HG02759 (cell line): ENCODE results near the gene FLNB.

ENCODE experiments used
- ATAC-seq: cut with Tn5 transposase; IDR thresholded peaks from one replicate; pipeline ENCODE4 v1.9.1; 2021; ENCODE audit warnings: mild to moderate bottlenecking, moderate library complexity; ENCODE audit not compliant: unreplicated experiment

The FLNB gene

DNA sequence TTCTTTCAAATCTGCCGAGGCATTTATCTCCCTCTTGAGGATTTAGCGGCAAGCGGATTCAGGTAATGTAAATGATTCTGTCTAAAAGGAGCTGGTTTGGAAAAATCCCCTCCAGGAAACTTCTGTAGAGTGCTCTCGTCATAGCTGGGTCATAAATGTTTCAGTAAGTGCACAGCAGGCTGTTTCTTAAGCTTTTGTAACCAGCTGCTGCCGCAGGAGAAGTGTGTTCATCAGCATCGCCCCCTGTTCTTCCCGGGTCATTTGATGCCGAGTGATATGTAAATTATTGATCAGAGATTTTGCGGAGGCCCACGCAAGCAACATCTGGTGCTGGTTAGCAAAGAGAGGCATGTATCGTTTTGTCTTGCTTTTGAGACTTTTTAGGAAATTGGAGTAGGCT lies 149.5 kb downstream of the FLNB start:
- no peak for ATAC-seq

DNA sequence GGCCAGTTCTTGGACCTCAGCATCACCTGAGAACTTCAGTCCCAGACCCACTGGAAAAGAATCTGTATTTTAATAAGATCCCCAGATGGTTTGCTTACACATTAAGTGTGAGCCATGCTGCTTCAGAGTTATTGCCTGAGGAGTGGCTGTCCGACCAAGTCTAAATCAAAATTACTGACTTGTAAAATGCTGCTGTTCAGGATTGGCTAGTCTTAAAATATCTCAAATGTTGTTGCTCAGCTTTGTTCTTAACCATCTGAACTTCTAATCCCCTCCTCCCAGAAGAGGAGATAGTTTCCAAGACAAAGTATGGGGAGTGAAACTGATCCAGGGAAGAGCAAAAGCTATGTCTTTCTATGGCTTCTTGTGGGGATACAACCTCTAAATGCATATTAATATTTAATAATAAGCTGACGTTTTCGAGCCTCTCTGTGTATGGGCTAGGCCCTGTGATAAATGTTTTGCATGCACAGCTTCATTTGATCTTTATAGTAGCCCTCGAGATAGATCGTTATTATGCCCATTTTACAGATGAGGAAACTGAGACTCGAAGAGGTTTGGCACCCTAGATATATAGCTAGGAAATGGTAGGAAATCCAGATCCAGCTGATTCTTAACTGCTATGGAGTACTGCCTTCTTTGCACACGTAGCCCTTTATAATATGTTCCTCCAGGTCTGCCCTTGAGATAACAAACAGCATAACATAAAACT lies 150.4 kb downstream of the FLNB start:
- no peak for ATAC-seq

DNA sequence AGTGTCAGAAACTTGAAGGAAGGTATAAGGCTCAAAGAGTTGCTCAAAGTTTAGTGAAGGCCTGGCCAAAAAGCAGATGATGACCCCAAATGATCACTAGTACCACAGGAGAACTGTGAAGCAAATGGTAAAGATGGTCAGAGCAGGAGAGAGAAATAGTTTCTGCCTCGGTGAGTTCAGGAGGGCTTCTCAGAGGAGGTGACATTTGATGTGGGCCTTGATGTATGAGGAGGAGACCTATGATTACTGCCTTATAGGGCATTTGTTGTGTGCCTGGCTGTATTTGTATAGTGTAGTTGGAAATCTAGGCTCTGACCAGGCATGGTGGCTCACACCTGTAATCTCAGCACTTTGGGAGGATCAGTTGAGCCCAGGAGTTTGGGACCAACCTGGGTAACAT lies 152.2 kb downstream of the FLNB start:
- no peak for ATAC-seq

DNA sequence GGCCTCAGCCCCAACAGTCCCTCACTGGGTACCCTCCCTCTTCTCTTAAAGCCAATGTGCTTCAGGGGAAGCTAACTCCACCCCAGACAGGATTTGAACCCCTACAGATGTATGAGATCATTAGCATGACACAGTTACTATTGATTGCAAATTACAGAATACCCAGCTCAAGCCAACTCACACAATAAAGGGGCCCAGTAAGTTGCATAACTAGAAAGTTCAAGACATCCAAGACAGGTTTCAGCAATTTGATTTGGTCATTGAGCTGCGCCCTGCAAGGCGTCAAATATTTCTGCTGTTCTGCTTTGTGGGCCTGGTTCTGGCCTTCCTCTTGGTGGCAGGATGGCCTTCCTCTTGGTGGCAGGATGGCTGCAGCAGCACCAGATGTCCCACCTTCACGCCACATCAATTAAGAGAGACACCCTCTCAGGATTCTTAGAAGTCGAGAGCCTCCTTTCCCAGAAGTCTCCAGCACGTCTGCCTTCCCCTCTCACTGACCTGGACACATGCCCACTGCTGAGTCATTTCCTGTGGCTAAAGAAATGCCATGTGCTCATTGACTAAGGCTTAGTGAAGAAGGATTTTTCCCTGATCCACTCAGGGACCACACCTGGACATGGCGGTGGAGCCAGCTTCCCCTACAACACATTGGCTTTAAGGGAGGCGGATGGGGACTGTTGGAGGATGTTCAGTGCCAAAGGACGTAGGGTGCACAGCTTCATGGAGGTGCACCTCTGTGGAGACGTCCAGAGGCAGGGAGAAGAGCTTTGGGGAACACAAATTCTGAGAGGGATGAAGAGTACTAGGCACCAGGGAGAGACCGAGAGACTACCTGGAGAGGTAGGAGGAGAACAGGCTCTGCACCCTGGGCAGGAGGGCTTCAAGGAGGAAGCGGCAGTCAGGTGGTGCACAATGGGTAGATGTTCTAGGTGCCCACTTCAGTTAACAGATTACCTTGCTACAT lies 153.5 kb downstream of the FLNB start:
- no peak for ATAC-seq

DNA sequence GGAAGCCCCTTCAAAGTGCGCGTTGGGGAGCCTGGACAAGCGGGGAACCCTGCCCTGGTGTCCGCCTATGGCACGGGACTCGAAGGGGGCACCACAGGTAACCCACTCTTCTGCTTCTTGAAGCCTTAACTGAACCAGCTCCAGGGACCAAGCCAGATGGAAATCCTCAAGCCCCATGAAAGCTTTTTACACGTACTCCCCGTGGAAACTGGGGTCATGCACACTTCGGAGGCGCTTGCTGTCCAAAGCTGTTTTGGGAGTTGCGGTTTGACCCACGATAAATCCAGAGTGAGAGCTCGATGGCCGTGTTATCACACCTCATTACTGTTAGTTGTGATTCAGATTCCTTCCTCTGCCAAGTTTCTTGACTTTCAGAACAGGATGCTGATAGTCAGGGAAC lies 155.0 kb downstream of the FLNB start:
- no peak for ATAC-seq

DNA sequence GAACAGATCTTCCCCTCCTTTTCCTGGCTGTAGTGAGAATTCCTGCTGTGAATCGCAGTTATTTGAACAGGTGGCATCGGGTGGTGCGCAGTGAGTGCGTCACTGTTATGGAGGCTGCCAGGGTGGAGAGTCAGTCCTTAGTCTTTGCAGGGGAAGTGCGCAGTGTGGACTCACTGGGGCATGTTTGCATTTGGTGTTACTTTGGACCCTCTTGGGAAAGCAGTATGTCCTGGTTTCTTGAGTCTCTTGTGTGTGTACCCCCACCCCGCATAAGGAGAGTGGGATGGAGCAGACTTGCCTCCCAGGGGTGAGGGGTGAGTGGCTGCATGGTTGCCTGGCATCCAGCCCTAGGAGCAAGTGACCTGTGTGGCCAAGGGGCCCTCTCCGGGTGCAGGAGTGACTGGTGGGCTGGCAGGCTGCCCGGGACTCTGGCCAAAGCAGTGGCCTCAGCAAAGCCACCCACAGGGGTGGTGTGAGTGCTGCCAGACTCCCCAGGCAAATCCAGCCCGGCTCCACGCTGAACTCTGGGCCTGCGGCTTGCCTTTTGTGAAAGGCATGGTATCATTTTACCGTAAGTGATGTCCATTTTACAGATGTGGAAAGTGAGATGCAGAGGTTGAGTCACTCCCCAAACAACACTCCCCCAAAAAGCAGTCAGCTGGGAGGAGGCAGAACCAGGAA lies 156.1 kb downstream of the FLNB start:
- no peak for ATAC-seq

DNA sequence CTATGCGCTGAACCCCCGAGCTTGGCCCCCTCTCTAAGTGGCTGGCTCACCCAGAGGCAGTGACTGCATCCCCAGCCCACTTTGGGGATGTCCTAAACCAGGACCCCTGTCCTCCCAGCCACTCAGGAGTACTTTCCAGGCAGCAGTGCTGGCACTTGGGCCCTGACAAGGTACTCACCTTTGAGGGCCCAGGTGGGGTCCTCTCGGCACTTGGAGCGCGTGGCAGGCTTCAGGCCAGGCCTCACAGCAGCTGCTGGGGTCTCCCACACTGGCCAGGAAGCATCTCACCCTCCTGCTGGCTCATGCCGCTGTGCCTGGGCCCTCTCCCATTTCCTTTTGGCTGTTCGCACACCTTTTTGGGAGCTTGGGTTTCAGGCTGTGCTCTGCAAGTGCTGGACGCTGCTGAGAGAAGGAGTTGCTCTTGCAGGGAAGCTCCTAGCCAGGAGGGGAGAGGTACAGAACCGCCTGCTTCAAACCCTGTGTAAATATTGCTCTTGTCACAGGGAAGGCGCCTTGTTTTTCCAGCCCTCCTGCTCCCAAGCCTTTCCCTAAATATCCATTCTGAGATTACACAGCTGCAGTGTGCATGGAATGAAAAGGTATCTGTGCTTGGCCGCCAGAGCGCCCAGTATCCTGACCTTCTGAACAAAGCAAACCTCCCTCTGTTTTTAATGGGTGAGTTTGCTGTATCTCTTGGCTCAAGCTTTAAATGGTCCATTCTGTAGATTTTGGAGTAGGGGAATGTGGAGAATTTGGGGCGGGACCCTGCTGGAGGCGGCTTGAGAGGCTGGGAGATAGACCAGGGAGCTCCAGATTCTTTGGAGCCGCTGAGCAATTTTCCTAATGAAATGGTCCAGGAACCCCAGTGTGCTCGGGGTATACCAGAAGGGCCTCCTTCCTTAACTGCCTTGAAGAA lies 156.9 kb downstream of the FLNB start:
- no peak for ATAC-seq

DNA sequence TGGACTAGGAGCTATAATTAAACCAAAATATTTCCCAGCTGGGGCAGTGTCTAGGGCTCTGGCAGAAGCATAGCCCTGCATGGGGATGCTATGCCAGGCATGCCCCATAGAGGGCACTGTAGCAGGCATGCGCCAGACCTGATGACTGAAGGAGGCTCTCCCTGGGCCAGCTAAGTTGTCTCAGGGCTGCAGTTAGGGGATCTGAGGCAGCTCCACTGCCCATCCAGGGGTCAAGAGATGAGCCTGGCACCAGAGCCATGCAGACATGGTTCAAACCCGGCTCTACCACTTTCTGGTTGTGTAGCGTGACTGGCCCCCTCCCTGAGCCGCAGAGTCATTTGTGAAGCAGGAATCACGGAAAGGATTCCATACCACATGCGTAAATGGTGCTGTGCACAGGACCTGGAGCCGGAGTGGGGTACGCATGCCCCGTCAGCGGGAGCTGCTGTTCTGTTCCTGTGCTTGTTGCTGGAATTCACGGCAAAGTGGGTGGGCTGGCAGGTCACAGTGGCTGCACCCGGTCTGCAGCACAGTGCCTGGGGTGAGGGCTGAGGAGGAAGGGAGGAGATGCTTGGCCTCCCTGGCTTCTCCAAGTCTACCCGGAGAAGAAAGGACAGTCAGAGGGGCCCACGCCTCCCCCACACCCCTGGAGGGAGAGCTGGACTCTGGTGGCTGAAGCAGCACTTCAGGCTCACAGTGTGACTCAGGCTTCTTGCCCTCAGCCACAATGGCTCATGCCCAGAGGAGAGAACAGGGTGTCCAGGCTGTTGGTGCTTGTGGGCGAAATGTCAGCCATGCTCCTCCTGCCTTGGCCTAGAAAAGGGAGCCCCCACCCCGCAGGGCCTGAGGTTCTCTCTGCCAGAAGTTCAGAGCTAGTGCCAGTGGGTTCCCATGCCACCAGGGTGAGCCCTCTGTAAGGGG lies 159.5 kb downstream of the FLNB start:
- ATAC-seq = peak; percentile 82

DNA sequence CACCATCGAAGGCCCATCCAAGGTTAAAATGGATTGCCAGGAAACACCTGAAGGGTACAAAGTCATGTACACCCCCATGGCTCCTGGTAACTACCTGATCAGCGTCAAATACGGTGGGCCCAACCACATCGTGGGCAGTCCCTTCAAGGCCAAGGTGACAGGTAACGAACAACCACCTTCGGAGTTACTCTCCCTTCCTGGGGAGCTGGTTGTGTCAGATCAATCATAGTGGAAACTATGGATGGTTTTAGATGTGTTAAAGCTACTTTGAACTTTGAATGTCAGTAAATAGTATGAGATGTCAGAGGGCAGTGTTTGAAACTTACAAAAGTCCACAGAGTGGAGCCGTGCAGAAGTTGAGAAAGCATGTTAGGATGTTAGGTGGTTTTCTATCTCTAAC lies 160.3 kb downstream of the FLNB start:
- no peak for ATAC-seq

DNA sequence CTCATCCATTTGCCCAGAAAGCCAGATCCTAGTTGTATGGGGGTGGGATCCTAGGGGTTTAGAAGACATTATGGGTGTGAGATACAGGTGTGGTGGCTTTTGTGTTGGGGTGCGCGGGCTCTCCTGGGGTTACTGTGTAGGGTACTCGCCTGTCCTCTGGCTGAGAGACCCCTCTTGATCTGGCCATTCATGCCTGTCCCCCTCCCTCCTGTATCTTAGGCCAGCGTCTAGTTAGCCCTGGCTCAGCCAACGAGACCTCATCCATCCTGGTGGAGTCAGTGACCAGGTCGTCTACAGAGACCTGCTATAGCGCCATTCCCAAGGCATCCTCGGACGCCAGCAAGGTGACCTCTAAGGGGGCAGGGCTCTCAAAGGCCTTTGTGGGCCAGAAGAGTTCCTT lies 161.1 kb downstream of the FLNB start:
- no peak for ATAC-seq

DNA sequence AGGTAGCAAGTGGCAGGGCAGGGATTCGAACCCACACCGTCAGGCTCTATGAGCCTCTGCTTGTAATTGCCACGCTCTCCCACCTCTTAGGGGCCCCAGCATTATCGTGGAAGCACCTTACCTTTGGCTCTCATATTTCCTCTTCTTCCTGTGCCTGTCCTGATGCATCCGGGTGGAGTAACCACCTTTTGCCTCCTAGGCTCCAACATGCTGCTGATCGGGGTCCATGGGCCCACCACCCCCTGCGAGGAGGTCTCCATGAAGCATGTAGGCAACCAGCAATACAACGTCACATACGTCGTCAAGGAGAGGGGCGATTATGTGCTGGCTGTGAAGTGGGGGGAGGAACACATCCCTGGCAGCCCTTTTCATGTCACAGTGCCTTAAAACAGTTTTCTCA lies 162.2 kb downstream of the FLNB start:
- no peak for ATAC-seq

DNA sequence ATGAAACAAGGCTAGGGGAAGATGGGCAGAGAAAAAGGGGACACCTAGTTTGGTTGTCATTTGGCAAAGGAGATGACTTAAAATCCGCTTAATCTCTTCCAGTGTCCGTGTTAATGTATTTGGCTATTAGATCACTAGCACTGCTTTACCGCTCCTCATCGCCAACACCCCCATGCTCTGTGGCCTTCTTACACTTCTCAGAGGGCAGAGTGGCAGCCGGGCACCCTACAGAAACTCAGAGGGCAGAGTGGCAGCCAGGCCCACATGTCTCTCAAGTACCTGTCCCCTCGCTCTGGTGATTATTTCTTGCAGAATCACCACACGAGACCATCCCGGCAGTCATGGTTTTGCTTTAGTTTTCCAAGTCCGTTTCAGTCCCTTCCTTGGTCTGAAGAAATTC lies 162.9 kb downstream of the FLNB start:
- ATAC-seq = no peak

DNA sequence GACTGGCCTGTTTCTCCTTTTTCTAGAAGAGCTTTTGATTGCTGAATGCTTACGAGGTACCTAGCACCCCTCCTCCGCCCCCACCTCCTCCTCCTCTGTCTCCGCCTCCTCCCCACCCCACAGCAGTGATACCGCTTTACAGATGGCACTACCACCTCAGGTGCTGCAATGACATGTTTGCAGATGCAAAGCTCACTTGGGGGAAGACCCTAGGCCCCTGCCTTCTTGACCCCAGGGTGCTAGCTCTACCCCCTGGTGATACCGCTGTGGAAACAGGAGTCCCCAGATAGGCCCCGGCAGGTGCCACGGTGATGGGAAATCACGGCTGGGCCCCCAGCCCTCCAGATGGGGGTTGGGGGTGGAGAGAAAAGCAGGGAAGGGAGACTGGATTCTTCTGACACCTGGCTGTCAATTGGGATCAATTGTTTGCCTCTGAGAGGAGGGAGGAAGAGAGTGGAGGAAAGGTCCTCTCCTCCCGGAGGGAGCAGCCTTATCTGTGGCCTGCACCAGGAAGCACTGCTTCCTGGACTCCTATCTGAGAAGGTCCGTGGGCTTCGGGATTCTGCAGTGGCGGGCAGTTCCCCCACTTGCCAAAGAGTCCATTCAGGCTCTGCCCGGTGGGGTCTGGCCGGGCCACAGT lies 164.9 kb downstream of the FLNB start:
- ATAC-seq = no peak

DNA sequence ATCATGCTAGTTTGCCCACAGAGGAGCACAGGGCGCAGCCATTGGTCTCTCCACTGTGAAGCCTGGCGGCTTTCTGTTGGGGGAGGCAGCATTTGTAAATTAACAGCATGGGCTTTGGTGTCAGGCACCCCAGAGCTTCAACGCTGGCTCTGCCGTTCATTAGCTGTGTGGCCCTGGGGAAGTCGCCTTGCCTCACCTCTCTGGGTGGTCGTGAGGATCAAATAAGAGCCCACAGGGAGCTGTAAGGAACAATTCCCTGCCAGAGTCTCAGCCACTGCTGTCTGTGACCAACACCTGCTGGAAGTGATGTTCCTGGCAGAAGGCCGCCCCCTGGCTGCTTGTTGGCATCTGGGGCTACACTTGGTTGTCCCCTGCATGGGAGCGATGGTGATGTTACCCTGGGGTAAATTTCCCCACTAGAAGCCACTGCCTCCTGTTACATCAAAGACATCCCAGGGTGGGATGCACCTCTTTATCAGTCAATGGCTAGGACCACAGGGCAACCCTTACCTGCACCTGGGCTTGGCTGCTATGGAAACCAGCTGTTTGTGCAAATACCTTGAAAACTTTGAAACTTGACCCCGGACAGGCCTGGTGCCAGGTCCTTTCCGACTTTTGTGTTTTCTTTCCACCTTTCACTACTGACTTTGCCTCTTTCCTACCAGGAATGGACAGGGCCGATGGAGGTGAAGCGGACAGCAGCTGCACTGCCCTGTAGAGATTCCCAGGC lies 165.6 kb downstream of the FLNB start:
- ATAC-seq = no peak

DNA sequence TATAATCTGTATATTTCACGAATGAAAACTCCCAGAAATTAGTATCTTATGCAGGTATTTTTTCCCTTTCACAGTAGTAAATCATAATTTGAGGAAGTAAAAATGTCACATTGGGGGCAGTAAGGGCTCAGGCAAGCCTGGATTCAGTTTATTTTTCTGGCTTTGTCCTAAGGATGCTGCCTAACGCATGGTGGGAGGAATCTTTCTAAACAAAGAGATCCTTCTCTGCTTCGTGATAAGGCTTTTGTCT lies 166.9 kb downstream of the FLNB start:
- no peak for ATAC-seq

DNA sequence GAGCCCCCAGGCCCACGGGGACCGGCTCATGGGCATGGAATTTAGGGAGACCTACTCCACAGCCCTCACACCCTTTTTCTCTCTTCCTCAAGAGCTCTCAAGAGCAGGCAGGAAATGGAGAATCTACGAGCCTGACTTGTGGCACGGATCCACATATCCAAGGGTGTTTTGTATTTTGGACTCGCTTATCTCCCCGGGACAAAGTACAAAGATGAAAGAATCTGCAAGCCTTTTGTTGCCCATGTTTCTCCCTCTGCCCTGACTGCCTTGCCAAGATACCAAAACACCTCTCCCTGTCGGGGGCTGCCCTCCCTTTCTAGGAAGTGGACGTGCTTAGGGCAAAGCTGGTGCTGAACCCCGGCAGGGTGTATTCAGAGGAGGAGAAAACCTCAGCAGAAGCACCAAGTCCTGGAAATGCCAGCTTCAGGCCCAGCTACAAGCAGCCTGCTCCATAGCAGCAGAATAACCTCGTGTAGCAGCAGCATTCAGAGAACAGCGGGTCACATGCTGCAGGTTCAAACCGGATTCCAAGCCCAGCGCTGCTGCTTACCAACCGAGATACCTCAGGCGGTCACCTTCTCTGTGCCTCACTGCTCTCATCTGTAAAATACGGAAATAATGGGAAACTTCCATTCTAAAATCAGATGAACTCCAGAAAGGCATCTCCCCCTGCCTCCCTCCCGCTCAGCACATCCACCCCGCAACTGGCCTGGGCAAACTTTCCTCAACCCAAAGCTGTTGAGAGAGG lies 167.4 kb downstream of the FLNB start:
- no peak for ATAC-seq

DNA sequence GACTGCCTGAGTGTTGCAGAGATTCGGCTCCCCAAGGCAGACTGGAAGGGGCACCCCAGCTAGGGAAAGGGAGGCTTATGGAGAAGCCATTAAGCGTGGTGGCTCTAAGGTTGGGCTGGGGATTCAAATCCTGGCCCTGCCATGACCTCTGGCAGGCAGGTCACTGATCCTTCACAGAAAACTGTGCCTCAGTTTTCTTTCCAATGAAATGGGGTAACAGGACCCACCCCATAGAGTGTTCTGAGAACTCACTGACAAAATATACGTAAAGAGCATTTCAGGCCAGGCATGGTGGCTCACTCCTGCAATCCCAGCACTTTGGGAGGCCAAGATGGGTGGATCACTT lies 167.9 kb downstream of the FLNB start:
- ATAC-seq = no peak

DNA sequence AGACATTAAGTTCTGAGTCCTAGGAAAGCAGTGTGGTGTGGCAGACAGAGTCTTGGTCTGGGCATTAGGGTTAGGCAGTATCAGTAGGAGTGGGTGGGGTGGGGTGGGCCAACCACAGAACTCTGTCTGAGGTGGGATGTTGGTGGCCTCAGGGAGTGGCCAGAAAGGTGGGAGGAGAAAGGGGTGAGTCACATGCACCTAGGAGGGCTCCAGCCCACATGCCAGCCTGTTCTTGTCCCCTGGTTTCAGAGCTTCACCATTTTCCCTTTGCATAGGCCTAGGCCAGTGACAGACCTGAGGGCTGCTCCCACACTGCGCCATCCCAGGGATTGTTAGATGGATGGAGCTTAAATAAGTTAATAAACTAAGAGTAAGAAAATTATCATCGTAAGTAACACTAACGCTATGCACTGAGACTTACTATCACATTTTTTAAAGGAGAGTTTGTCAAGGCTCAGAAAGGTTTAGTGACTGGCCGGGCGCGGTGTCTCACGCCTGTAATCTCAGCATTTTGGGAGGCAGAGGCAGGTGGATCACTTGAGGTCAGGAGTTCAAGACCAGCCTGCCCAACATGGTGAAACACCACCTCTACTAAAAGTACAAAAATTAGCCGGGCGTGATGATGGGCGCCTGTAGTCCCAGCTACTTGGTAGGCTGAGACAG lies 168.7 kb downstream of the FLNB start:
- ATAC-seq = no peak
